ENCODE measurements around the gene EGFR.
A peak's percentile ranks its signal among the peaks of the same experiment; 100 is the strongest.

EGFR gene

GRCh38 chr7:55018361-55019190 lies at the start of gene EGFR:
Gene EGFR, plus strand, starts transcription at chr7:55019017. Its CDS starts 261 bp downstream, at chr7:55019278.
- DNase-seq = no peak

GRCh38 chr7:54969208-54969967 lies 49.4 kb upstream of the EGFR start:
- no peak for DNase-seq

GRCh38 chr7:54972733-54973294 lies 46.0 kb upstream of the EGFR start:
- DNase-seq = no peak

- no peak for DNase-seq
Measured at GRCh38 chr7:54978364-54979116, 40.3 kb upstream of the EGFR start.

GRCh38 chr7:54980521-54980920 lies 38.3 kb upstream of the EGFR start:
- no peak for DNase-seq

GRCh38 chr7:54981913-54982312 lies 36.9 kb upstream of the EGFR start:
- no peak for DNase-seq

- no peak for DNase-seq
Measured at GRCh38 chr7:54985426-54986330, 33.1 kb upstream of the EGFR start.

GRCh38 chr7:54986716-54987115 lies 32.1 kb upstream of the EGFR start:
- DNase-seq = no peak

GRCh38 chr7:54987772-54988171 lies 31.0 kb upstream of the EGFR start:
- no peak for DNase-seq

GRCh38 chr7:54988516-54988915 lies 30.3 kb upstream of the EGFR start:
- no peak for DNase-seq

- no peak for DNase-seq
Measured at GRCh38 chr7:54989453-54990225, 29.2 kb upstream of the EGFR start.

GRCh38 chr7:54991341-54991740 lies 27.5 kb upstream of the EGFR start:
- DNase-seq = no peak

- no peak for DNase-seq
Measured at GRCh38 chr7:54992871-54993475, 25.8 kb upstream of the EGFR start.

GRCh38 chr7:54995166-54995565 lies 23.7 kb upstream of the EGFR start:
- DNase-seq = no peak

GRCh38 chr7:54995610-54996363 lies 23.0 kb upstream of the EGFR start:
- peak in 1 of 2 donors; percentile 9 for DNase-seq

- no peak for DNase-seq
Measured at GRCh38 chr7:54996391-54996790, 22.4 kb upstream of the EGFR start.

- no peak for DNase-seq
Measured at GRCh38 chr7:55004579-55004978, 14.2 kb upstream of the EGFR start.

- no peak for DNase-seq
Measured at GRCh38 chr7:55005241-55005851, 13.5 kb upstream of the EGFR start.

- DNase-seq = no peak
Measured at GRCh38 chr7:55006499-55006898, 12.3 kb upstream of the EGFR start.
